WERI-Rb-1 (cell line): ENCODE data around the gene SPEG.

Experiments used
- DNase-seq: peaks from one replicate; pipeline ENCODE4 v3.0.0-alpha.2; 2020
- H3K27ac ChIP-seq: fragments of 250-450 bp; sonication (Bioruptor Pico); 2 replicates; pipeline ENCODE4 v1.5.1; 2020; ENCODE audit warnings: mild to moderate bottlenecking, moderate library complexity
- H3K27me3 ChIP-seq: fragments of 250-450 bp; sonication (Bioruptor Pico); 2 replicates; pipeline ENCODE4 v1.5.1; 2021; ENCODE audit warnings: mild to moderate bottlenecking, low read depth, moderate library complexity; ENCODE audit not compliant: insufficient read depth, severe bottlenecking
- H3K36me3 ChIP-seq: fragments of 250-450 bp; sonication (Bioruptor Pico); 2 replicates; pipeline ENCODE4 v1.5.1; 2020; ENCODE audit warnings: mild to moderate bottlenecking, moderate library complexity
- H3K4me3 ChIP-seq: 2 replicates; pipeline ENCODE4 v1.5.1; 2011; ENCODE audit warnings: low read depth, mild to moderate bottlenecking, control low read depth, low read length
- H3K9me3 ChIP-seq: fragments of 250-450 bp; sonication (Bioruptor Pico); 2 replicates; pipeline ENCODE4 v1.5.1; 2021; ENCODE audit warnings: mild to moderate bottlenecking, moderate library complexity; ENCODE audit not compliant: severe bottlenecking
- TF ChIP-seq, protein P1 (sequence below): IDR thresholded peaks from 2 replicates; pipeline ENCODE4 v1.5.1; 2011; ENCODE audit warnings: low read depth, mild to moderate bottlenecking, control low read depth, inconsistent platforms, low read length

Gene SPEG

DNA sequence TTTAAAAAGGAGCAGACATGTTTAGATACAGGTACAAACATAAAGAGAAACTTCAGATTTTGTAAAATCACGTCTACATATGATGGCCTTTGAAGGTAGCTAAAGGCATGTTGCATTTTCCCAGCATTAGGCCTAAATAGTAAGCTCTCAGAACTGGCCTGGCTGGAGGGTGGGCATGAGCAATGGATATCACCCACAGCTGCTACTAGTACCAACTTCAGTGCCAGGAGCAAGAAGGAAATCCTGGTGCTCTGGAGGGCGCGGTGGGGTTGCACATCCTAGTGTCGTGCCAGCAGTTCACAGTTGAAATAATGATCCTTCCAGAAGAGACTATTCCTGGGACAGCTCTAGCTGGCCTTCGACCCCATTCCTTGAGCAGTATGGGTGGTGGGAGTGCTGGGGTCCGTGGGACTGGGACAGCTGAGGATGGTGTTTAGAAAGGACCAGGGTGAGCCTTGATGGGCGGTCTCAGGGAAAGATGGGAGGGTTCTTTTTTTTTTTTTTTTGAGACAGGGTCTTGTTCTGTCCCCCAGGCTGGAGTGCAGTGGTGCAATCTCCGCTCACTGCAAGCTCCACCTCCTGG is 11.6 kb upstream of the SPEG start:
- Histone ChIP-seq H3K27me3 (no peaks in the 10 kb centered on the region), H3K4me3 (no peak overlapping the region), H3K9me3 (no peaks in the 10 kb centered on the region), H3K36me3 (no peaks in the 10 kb centered on the region), H3K27ac (no peak overlapping the region)
- no peak for DNase-seq
- TF ChIP-seq, protein P1, sequence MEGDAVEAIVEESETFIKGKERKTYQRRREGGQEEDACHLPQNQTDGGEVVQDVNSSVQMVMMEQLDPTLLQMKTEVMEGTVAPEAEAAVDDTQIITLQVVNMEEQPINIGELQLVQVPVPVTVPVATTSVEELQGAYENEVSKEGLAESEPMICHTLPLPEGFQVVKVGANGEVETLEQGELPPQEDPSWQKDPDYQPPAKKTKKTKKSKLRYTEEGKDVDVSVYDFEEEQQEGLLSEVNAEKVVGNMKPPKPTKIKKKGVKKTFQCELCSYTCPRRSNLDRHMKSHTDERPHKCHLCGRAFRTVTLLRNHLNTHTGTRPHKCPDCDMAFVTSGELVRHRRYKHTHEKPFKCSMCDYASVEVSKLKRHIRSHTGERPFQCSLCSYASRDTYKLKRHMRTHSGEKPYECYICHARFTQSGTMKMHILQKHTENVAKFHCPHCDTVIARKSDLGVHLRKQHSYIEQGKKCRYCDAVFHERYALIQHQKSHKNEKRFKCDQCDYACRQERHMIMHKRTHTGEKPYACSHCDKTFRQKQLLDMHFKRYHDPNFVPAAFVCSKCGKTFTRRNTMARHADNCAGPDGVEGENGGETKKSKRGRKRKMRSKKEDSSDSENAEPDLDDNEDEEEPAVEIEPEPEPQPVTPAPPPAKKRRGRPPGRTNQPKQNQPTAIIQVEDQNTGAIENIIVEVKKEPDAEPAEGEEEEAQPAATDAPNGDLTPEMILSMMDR, result no peak

DNA sequence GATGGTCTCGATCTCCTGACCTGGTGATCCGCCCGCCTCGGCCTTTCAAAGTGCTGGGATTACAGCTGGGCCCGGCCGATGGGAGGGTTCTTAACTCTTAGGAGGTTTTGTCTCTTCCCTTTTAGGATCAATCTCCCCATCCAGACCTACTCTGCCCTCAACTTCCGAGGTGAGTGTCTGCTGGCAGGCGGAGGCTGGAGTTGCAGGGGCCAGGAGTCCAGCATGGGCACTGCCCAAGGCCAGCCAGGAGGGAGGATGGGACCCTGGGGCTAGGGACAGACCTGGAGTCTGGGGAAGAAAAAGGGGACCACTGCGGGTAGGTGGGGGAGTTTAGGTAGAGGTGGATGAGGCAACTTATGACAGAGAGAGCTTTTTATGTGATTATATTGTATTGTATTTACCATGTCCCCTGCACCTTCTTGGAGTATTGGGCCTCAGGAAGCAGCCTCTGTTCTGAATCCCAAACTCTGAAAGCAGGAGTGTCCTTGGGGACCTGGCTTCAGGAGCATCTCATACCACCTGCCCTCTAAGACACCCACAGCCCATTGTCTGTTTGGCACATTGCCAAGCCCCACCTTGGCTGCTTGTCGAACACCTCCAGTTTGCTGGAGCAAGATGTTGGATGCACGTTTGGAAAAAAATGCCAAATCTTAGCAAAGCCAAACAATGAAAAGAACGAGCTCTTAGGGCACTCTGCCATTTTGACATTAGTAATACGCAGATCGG is 10.8 kb upstream of the SPEG start:
- TF ChIP-seq, protein P1, result no peak
- no peak for DNase-seq
- no peak overlapping the region for H3K4me3 ChIP-seq
- H3K9me3 ChIP-seq, result no peaks in the 10 kb centered on the region
- no peak overlapping the region for H3K27ac ChIP-seq
- H3K36me3 ChIP-seq, result no peaks in the 10 kb centered on the region
- H3K27me3 ChIP-seq, result no peaks in the 10 kb centered on the region

DNA sequence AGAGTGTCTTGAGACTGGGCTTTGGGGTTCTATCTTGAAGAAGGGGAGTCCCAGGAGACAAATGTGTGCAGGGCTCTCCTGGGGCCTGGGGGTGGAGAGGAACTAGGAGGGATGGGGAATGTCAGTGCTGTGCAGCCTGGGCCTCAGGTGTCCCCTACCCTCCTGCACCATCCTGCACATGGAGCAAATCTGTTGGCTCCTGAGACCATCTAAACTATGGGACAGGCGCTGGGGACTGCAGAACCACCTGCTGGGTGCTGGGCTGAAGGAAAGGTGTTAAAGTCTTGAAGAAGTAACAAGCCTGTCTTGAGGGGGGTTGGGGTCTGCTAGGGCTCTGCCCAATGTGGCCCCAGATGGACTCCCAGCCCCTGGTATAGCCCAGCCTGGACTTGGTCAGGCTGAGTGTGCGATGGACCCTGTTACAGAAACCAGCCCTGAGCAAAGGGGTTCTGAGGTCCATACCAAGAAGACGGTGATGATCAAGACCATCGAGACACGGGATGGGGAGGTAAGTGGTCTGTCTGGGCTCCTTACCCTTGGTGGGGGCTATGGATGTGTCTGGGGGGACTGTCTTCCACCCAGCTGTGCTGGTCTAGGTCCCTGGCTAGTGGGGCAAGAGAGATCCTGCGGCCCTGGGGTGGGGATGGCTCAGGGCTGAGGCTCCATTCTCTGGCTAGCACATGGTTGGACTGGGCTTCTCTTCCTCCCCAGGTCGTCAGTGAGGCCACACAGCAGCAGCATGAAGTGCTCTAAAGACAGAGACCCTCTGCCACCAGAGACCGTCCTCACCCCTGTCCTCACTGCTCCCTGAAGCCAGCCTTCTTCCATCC is 9.2 kb upstream of the SPEG start:
- no peaks in the 10 kb centered on the region for H3K36me3 ChIP-seq
- no peak overlapping the region for H3K4me3 ChIP-seq
- H3K27me3 ChIP-seq, result no peaks in the 10 kb centered on the region
- no peak for DNase-seq
- no peak overlapping the region for H3K27ac ChIP-seq
- TF ChIP-seq, protein P1, result no peak
- H3K9me3 ChIP-seq, result no peaks in the 10 kb centered on the region

DNA sequence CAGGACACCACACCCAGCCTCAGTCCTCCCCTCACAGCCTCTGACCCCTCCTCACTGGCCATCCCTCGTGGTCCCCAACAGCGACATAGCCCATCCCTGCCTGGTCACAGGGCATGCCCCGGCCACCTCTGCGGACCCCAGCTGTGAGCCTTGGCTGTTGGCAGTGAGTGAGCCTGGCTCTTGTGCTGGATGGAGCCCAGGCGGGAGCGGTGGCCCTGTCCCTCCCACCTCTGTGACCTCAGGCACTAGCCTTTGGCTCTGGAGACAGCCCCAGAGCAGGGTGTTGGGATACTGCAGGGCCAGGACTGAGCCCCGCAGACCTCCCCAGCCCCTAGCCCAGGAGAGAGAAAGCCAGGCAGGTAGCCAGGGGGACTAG is 8.6 kb upstream of the SPEG start:
- no peaks in the 10 kb centered on the region for H3K27me3 ChIP-seq
- TF ChIP-seq, protein P1, result no peak
- no peak overlapping the region for H3K4me3 ChIP-seq
- no peaks in the 10 kb centered on the region for H3K36me3 ChIP-seq
- no peaks in the 10 kb centered on the region for H3K9me3 ChIP-seq
- no peak overlapping the region for H3K27ac ChIP-seq
- DNase-seq, result no peak

DNA sequence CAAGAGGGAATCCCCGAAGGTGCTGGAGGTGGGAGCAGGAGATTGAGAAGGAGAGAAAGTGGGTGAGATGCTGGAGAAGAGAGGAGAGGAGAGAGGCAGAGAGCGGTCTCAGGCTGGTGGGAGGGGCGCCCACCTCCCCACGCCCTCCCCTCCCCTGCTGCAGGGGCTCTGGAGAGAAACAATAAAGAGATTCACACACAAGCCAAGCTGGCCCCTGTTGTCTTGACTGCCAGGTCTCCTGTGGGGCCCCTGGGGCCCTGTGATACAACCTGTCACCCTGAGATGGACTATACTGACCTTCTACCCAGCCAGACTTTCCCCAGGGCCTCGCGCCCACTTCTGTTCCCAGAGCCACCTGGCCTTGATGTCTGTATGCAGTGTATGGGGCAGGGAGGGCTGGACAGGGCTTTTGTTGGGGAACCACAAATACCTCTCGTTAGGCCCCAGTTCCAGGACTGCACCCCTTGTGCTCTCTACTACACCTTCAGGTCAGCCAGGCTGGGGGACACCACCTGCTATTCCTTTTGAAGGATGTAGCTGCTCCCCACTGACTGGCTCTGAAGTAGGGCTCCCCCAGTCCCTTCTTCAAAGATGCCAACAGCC is 8.0 kb upstream of the SPEG start:
- Histone ChIP-seq H3K4me3 (no peak overlapping the region), H3K27ac (no peak overlapping the region)
- DNase-seq, result no peak

More for the DNA sequence above, 8.0 kb upstream of the SPEG start:
- Histone ChIP-seq H3K36me3 (no peaks in the 10 kb centered on the region), H3K9me3 (no peaks in the 10 kb centered on the region), H3K27me3 (no peaks in the 10 kb centered on the region)
- TF ChIP-seq, protein P1, result no peak
